Stomach smooth muscle (tissue), 2 donors: Measurements from ENCODE around the gene INSYN1.

Experiments
- H3K27ac ChIP-seq: one replicate; pipeline ENCODE4 v1.7.0; 2013; ENCODE audit warnings: mild to moderate bottlenecking, low read length, inconsistent platforms
- H3K27me3 ChIP-seq, 2 donors: one replicate each; pipeline ENCODE4 v1.7.0; 2013; ENCODE audit warnings: low read length in 2 of 2; ENCODE audit not compliant: insufficient read depth in 2 of 2, control insufficient read depth in 1 of 2
- H3K36me3 ChIP-seq, 2 donors: one replicate each; pipeline ENCODE4 v1.7.0; 2013; ENCODE audit warnings: low read length in 2 of 2; ENCODE audit not compliant: control insufficient read depth in 2 of 2, insufficient read depth in 2 of 2
- H3K4me1 ChIP-seq: one replicate; pipeline ENCODE4 v1.7.0; 2013; ENCODE audit warnings: low read length; ENCODE audit not compliant: control insufficient read depth, insufficient read depth
- H3K4me3 ChIP-seq, 2 donors: one replicate each; pipeline ENCODE4 v1.7.0; 2013; ENCODE audit warnings: low read length in 2 of 2
- H3K9ac ChIP-seq, 2 donors: one replicate each; pipeline ENCODE4 v1.7.0; 2013; ENCODE audit warnings: low read length in 2 of 2, mild to moderate bottlenecking in 1 of 2
- H3K9me3 ChIP-seq, 2 donors: one replicate each; pipeline ENCODE4 v1.7.0; 2013; ENCODE audit warnings: low read length in 2 of 2; ENCODE audit not compliant: control insufficient read depth in 2 of 2
- donor health status: healthy.
- donor health status: Pancreatic carcinoma.

INSYN1 gene

GRCh38 chr15:73771385-73772045 is 18.4 kb upstream of the INSYN1 start:
- Histone ChIP-seq H3K9me3 (no peaks in the 10 kb centered on the region), H3K4me3 (no peak overlapping the region), H3K4me1 (peaks cover 7% of the 10 kb centered on the region), H3K27me3 (no peaks in the 10 kb centered on the region), H3K9ac (no peak overlapping the region), H3K36me3 (no peaks in the 10 kb centered on the region), H3K27ac (no peak overlapping the region)

GRCh38 chr15:73770050-73770449 is 16.9 kb upstream of the INSYN1 start:
- Histone ChIP-seq H3K9ac (no peak overlapping the region), H3K4me1 (peaks cover 6% of the 10 kb centered on the region), H3K4me3 (no peak overlapping the region), H3K36me3 (no peaks in the 10 kb centered on the region), H3K9me3 (no peaks in the 10 kb centered on the region), H3K27me3 (no peaks in the 10 kb centered on the region), H3K27ac (no peak overlapping the region)

- no peak overlapping the region for H3K4me3 ChIP-seq
- H3K4me1 ChIP-seq: peaks cover 6% of the 10 kb centered on the region
- no peaks in the 10 kb centered on the region for H3K27me3 ChIP-seq
- H3K36me3 ChIP-seq: no peaks in the 10 kb centered on the region
- H3K9me3 ChIP-seq: no peaks in the 10 kb centered on the region
- no peak overlapping the region for H3K27ac ChIP-seq
- H3K9ac ChIP-seq: no peak overlapping the region
Observed at GRCh38 chr15:73767806-73768501, 14.8 kb upstream of the INSYN1 start.

GRCh38 chr15:73766598-73766997 is 13.4 kb upstream of the INSYN1 start:
- Histone ChIP-seq H3K27ac (no peak overlapping the region), H3K4me1 (peaks cover 6% of the 10 kb centered on the region), H3K27me3 (peaks cover 0 to 2% of the 10 kb centered on the region in 2 donors), H3K9ac (no peak overlapping the region), H3K9me3 (no peaks in the 10 kb centered on the region), H3K4me3 (no peak overlapping the region), H3K36me3 (no peaks in the 10 kb centered on the region)

GRCh38 chr15:73765778-73766177 is 12.6 kb upstream of the INSYN1 start:
- H3K4me3 ChIP-seq: no peak overlapping the region
- H3K36me3 ChIP-seq: no peaks in the 10 kb centered on the region
- no peak overlapping the region for H3K9ac ChIP-seq

GRCh38 chr15:73763931-73764330 is 10.8 kb upstream of the INSYN1 start:
- Histone ChIP-seq H3K36me3 (no peaks in the 10 kb centered on the region), H3K9me3 (no peaks in the 10 kb centered on the region), H3K4me3 (no peak overlapping the region), H3K9ac (no peak overlapping the region), H3K27me3 (peaks cover 0 to 6% of the 10 kb centered on the region in 2 donors), H3K4me1 (peaks cover 6% of the 10 kb centered on the region), H3K27ac (no peak overlapping the region)

More at GRCh38 chr15:73765778-73766177, 12.6 kb upstream of the INSYN1 start:
- H3K27me3 ChIP-seq: peaks cover 0 to 6% of the 10 kb centered on the region in 2 donors
- no peaks in the 10 kb centered on the region for H3K9me3 ChIP-seq
- peaks cover 6% of the 10 kb centered on the region for H3K4me1 ChIP-seq
- no peak overlapping the region for H3K27ac ChIP-seq

GRCh38 chr15:73760330-73761329 is 7.5 kb upstream of the INSYN1 start:
- Histone ChIP-seq H3K9ac (no peak overlapping the region), H3K27ac (no peak overlapping the region), H3K4me1 (peaks cover 6% of the 10 kb centered on the region), H3K36me3 (no peaks in the 10 kb centered on the region), H3K27me3 (peaks cover 0 to 8% of the 10 kb centered on the region in 2 donors), H3K9me3 (no peaks in the 10 kb centered on the region), H3K4me3 (no peak overlapping the region)

- H3K4me3 ChIP-seq: no peak overlapping the region
- no peak overlapping the region for H3K27ac ChIP-seq
- H3K4me1 ChIP-seq: peaks cover 4% of the 10 kb centered on the region
- no peaks in the 10 kb centered on the region for H3K9me3 ChIP-seq
- H3K9ac ChIP-seq: no peak overlapping the region
- H3K27me3 ChIP-seq: peaks cover 0 to 8% of the 10 kb centered on the region in 2 donors
- H3K36me3 ChIP-seq: no peaks in the 10 kb centered on the region
Observed at GRCh38 chr15:73758461-73758860, 5.3 kb upstream of the INSYN1 start.

- Histone ChIP-seq H3K27ac (no peak overlapping the region), H3K4me1 (peaks cover 8% of the 10 kb centered on the region), H3K27me3 (peaks cover 0 to 8% of the 10 kb centered on the region in 2 donors), H3K4me3 (no peak overlapping the region), H3K9me3 (no peaks in the 10 kb centered on the region), H3K36me3 (no peaks in the 10 kb centered on the region), H3K9ac (no peak overlapping the region)
Observed at GRCh38 chr15:73757571-73757970, 4.4 kb upstream of the INSYN1 start.

- H3K27me3 ChIP-seq: peaks cover 0 to 6% of the 10 kb centered on the region in 2 donors
- no peaks in the 10 kb centered on the region for H3K9me3 ChIP-seq
- H3K4me1 ChIP-seq: peaks cover 8% of the 10 kb centered on the region
- no peak overlapping the region for H3K9ac ChIP-seq
- H3K4me3 ChIP-seq: no peak overlapping the region
- no peak overlapping the region for H3K27ac ChIP-seq
- no peaks in the 10 kb centered on the region for H3K36me3 ChIP-seq
Observed at GRCh38 chr15:73756947-73757513, 3.9 kb upstream of the INSYN1 start.
